Gastrocnemius medialis (tissue), 4 donors: ENCODE data around the gene AVP.

Source experiments
- CTCF ChIP-seq, 5 experiments: fragments of 450-650 bp in 3 of 5; fragments of 200-600 bp in 2 of 5; sonication (generic) in 2 of 5; IDR thresholded peaks in 4 of 5; conservative IDR thresholded peaks in 1 of 5; 1 replicate in 4 of 5; 2 replicates in 1 of 5; pipeline ENCODE4 v1.5.1; 2016 to 2019; ENCODE audit warnings: antibody characterized with exemption in 5 of 5, mild to moderate bottlenecking in 3 of 5, moderate library complexity in 3 of 5
- POLR2A ChIP-seq, 2 donors: fragments of 450-650 bp; IDR thresholded peaks; one replicate each; pipeline ENCODE4 v1.6.1; 2017; ENCODE audit warnings: antibody characterized with exemption in 2 of 2, mild to moderate bottlenecking in 2 of 2, moderate library complexity in 2 of 2

- TF ChIP-seq CTCF (IDR thresholded peaks at IDR 0.05 in 4 of 5, conservative IDR thresholded peaks at IDR 0.05 in 1 of 5) (no peak), POLR2A (IDR thresholded peaks at IDR 0.05) (no peak)
These were observed 18.2 kb upstream of the AVP start for GRCh38 chr20:3102575-3103368.
